A673 (cell line): ENCODE results near the gene ECEL1. TPM values are rescaled to one million over a fixed set of nuclear protein-coding genes. Genes with fewer than 3 reads are reported as not detected.
"Not testable (repeated sequence)": the region's sequence is repeated elsewhere in the genome, so short reads cannot be mapped to it uniquely, and the experiment has no call there.

Source experiments
- BruUV-seq: library from RNA; stranded (reverse); fragments of 400-500 nt; replicated peaks from 2 replicates; lab custom pipeline; 2021; lab: Mats Ljungman, UMichigan
- CTCF ChIA-PET: fragments of 300-600 bp; sonication (Branson Sonifier 250); formaldehyde crosslinking; loops from one replicate; lab custom pipeline; 2022; ENCODE audit warnings: antibody characterized with exemption; lab: Charles Lee
- POLR2A ChIA-PET: fragments of 300-600 bp; sonication (Branson Sonifier 250); formaldehyde crosslinking; loops from one replicate; lab custom pipeline; 2022; ENCODE audit warnings: antibody characterized with exemption; ENCODE audit not compliant: low non-redundant PET; lab: Charles Lee
- DNase-seq: peaks from one replicate; pipeline ENCODE4 v3.0.0-alpha.2; 2015; ENCODE audit warnings: low spot score
- H3K27ac ChIP-seq: fragments of 200-600 bp; sonication (generic); 2 replicates; pipeline ENCODE4 v1.5.1; 2016; ENCODE audit warnings: mixed run types, low read depth, mild to moderate bottlenecking, mixed read lengths, antibody characterized with exemption, low read length; ENCODE audit not compliant: poor library complexity, severe bottlenecking
- H3K27me3 ChIP-seq: fragments of 200-600 bp; sonication (generic); replicated peaks from 2 replicates; pipeline ENCODE4 v1.6.1; 2017; ENCODE audit warnings: mixed run types, low read depth, mild to moderate bottlenecking, mixed read lengths, antibody characterized with exemption, low read length; ENCODE audit not compliant: insufficient read depth, poor library complexity
- H3K36me3 ChIP-seq: fragments of 200-600 bp; sonication (generic); 2 replicates; pipeline ENCODE4 v1.6.1; 2016; ENCODE audit warnings: mixed run types, mild to moderate bottlenecking, mixed read lengths, antibody characterized with exemption, low read length; ENCODE audit not compliant: insufficient read depth, poor library complexity, severe bottlenecking
- H3K4me1 ChIP-seq: fragments of 200-600 bp; sonication (generic); 2 replicates; pipeline ENCODE4 v1.6.1; 2017; ENCODE audit warnings: mixed run types, mild to moderate bottlenecking, mixed read lengths, antibody characterized with exemption, low read length; ENCODE audit not compliant: insufficient read depth, poor library complexity, severe bottlenecking
- H3K4me3 ChIP-seq: fragments of 200-600 bp; sonication (generic); 2 replicates; pipeline ENCODE4 v1.5.1; 2016; ENCODE audit warnings: low read depth, mixed run types, mild to moderate bottlenecking, mixed read lengths, low read length; ENCODE audit not compliant: poor library complexity, severe bottlenecking
- H3K9me3 ChIP-seq: fragments of 200-600 bp; sonication (generic); 2 replicates; pipeline ENCODE4 v1.6.1; 2016; ENCODE audit warnings: mixed run types, low read depth, mild to moderate bottlenecking, mixed read lengths, antibody characterized with exemption, low read length; ENCODE audit not compliant: poor library complexity, severe bottlenecking
- EZH2 ChIP-seq: fragments of 200-600 bp; sonication (generic); IDR thresholded peaks from 2 replicates; pipeline ENCODE4 v1.6.1; 2017; ENCODE audit warnings: borderline replicate concordance, low read depth, mild to moderate bottlenecking, mixed read lengths, antibody characterized with exemption, low read length; ENCODE audit not compliant: poor library complexity, severe bottlenecking
- intact Hi-C: fragments of 100-400 bp; cut with micrococcal nuclease; formaldehyde crosslinking; loops from one replicate; pipeline ENCODE4 v1.10.0; 2022; ENCODE audit not compliant: unreplicated experiment
- total RNA-seq: library from RNA; stranded (reverse); gene quantifications from 2 replicates; pipeline ENCODE4 v1.2.3, GENCODE V29; 2021
- TF ChIP-seq, protein P1 (sequence below): fragments of 300-800, 200-600 bp; sonication (generic); conservative IDR thresholded peaks from 2 replicates; pipeline ENCODE4 v1.5.1; 2017; ENCODE audit warnings: low read depth, mild to moderate bottlenecking, antibody characterized with exemption, low read length, moderate library complexity, mixed read lengths

ECEL1 gene
- total RNA-seq, 1 experiment from 2014 or later = 0.19 TPM

DNA sequence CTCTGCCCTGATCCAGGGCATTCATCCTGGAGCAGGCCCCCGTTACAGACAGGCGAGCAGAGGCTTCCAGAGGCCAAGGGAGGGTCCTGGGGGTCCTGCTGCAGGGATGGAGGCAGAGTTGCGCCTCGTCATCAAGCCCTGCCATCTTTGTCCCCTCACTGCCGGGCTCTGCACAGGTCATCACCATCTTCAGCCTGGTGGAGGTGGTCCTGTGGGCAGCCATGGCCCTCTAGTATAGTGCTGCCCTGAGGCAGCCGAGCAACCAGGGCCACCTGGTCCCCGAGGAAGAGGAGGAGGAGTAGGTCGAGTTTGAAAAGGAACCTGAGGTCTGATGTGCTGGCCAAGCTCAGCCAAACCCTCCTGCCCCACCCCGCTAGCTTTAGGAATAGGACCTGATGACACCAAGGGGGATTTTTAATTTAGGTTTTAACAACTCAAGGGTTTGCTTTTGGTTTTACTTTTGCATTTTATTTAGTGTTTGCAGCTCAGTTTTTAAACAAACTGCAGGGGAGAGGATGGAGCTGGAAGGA, 40.5 kb downstream of the ECEL1 start:
- Histone ChIP-seq H3K4me3 (no peak overlapping the region), H3K27me3 (no peaks in the 10 kb centered on the region), H3K36me3 (no peaks in the 10 kb centered on the region), H3K27ac (no peak overlapping the region), H3K9me3 (no peaks in the 10 kb centered on the region), H3K4me1 (no peaks in the 10 kb centered on the region)
- intact Hi-C loops = no loop called here
- ChIA-PET POLR2A (no interaction called here), CTCF (interaction anchor here (0.8 kb wide), 1 partner anchor 75 kb away, joined by 3 read pairs; no protein-coding TSS in a partner anchor)
- no peak for DNase-seq
- no peak for TF ChIP-seq EZH2
- TF ChIP-seq, protein P1, sequence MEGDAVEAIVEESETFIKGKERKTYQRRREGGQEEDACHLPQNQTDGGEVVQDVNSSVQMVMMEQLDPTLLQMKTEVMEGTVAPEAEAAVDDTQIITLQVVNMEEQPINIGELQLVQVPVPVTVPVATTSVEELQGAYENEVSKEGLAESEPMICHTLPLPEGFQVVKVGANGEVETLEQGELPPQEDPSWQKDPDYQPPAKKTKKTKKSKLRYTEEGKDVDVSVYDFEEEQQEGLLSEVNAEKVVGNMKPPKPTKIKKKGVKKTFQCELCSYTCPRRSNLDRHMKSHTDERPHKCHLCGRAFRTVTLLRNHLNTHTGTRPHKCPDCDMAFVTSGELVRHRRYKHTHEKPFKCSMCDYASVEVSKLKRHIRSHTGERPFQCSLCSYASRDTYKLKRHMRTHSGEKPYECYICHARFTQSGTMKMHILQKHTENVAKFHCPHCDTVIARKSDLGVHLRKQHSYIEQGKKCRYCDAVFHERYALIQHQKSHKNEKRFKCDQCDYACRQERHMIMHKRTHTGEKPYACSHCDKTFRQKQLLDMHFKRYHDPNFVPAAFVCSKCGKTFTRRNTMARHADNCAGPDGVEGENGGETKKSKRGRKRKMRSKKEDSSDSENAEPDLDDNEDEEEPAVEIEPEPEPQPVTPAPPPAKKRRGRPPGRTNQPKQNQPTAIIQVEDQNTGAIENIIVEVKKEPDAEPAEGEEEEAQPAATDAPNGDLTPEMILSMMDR = no peak
- BruUV-seq = no TSS peak

GRCh38 chr2:232446266-232446777, 41.3 kb downstream of the ECEL1 start:
- DNase-seq, H3K27me3 ChIP-seq, H3K36me3 ChIP-seq, intact Hi-C loops, BruUV-seq, POLR2A ChIA-PET, H3K4me3 ChIP-seq, H3K27ac ChIP-seq, H3K9me3 ChIP-seq, H3K4me1 ChIP-seq: not testable (repeated sequence)
- TF ChIP-seq, protein P1 = 0 out of 2 replicates have a peak, but pooled peaks have one; percentile 38
- CTCF ChIA-PET = interaction anchor here (0.8 to 1.2 kb wide), 2 partner anchors 74 to 76 kb away, joined by 3 read pairs; partner anchors contain the start of gene PRSS56

GRCh38 chr2:232445149-232445885, 42.3 kb downstream of the ECEL1 start:
- H3K4me1 ChIP-seq, BruUV-seq, H3K27me3 ChIP-seq, H3K27ac ChIP-seq, H3K9me3 ChIP-seq, POLR2A ChIA-PET, H3K36me3 ChIP-seq, DNase-seq, H3K4me3 ChIP-seq: not testable (repeated sequence)
- intact Hi-C loops = loop anchor here (2.0 kb wide), 1 partner anchor 77 kb away; no protein-coding TSS in a partner anchor
- CTCF ChIA-PET = interaction anchor here (1.0 to 1.2 kb wide), 2 partner anchors 75 to 76 kb away, joined by 3 read pairs; partner anchors contain the start of gene PRSS56
